GM23338 (cell line): ENCODE data around the gene COL4A2. TPM values are rescaled to one million over a fixed set of nuclear protein-coding genes. Genes with fewer than 3 reads are reported as not detected.

Experiments
- ATAC-seq: fragments of 200-7000 bp; cut with Tn5 transposase; 3 replicates; pipeline ENCODE4 v1.9.1; 2020
- DNase-seq: peaks from one replicate; pipeline ENCODE4 v3.0.0-alpha.2; 2015; ENCODE audit warnings: low spot score
- H2AFZ ChIP-seq: fragments of 200-600 bp; sonication (generic); 2 replicates; pipeline ENCODE4 v1.8.0; 2016; ENCODE audit warnings: antibody characterized with exemption, mild to moderate bottlenecking, moderate library complexity
- H3F3A ChIP-seq: fragments of 200-600 bp; sonication (generic); replicated peaks from 2 replicates; pipeline ENCODE4 v1.8.0; 2017; ENCODE audit warnings: antibody characterized with exemption, mixed run types, low read depth
- H3K27ac ChIP-seq: fragments of 200-600 bp; sonication (generic); 2 replicates; pipeline ENCODE4 v1.6.1; 2016; ENCODE audit warnings: low read depth
- H3K27me3 ChIP-seq: fragments of 200-600 bp; sonication (generic); 2 replicates; pipeline ENCODE4 v1.8.0; 2016; ENCODE audit warnings: mild to moderate bottlenecking, mixed run types, moderate library complexity; ENCODE audit not compliant: insufficient read depth
- H3K36me3 ChIP-seq: fragments of 200-600 bp; sonication (generic); 2 replicates; pipeline ENCODE4 v1.8.0; 2016; ENCODE audit warnings: mild to moderate bottlenecking; ENCODE audit not compliant: insufficient read depth
- H3K4me1 ChIP-seq: fragments of 200-600 bp; sonication (generic); 2 replicates; pipeline ENCODE4 v1.8.0; 2016; ENCODE audit warnings: mild to moderate bottlenecking, moderate library complexity; ENCODE audit not compliant: insufficient read depth
- H3K4me2 ChIP-seq: fragments of 200-600 bp; sonication (generic); 2 replicates; pipeline ENCODE4 v1.7.1; 2017; ENCODE audit warnings: mixed run types
- H3K4me3 ChIP-seq: fragments of 200-600 bp; sonication (generic); 2 replicates; pipeline ENCODE4 v1.6.1; 2016; ENCODE audit warnings: mixed run types
- H3K79me2 ChIP-seq: fragments of 200-600 bp; sonication (generic); replicated peaks from 2 replicates; pipeline ENCODE4 v1.8.0; 2017; ENCODE audit warnings: mild to moderate bottlenecking; ENCODE audit not compliant: insufficient read depth
- H3K9me2 ChIP-seq: fragments of 200-600 bp; sonication (generic); 2 replicates; pipeline ENCODE4 v1.8.0; 2017; ENCODE audit not compliant: insufficient read depth
- H4K20me1 ChIP-seq: fragments of 200-600 bp; sonication (generic); replicated peaks from 2 replicates; pipeline ENCODE4 v1.8.0; 2017; ENCODE audit warnings: mild to moderate bottlenecking; ENCODE audit not compliant: insufficient read depth
- H3K27ac Mint-ChIP-seq: 2 replicates; pipeline ENCODE4 v1.8.0; 2020; ENCODE audit warnings: inconsistent platforms, mild to moderate bottlenecking, moderate library complexity, mixed read lengths
- H3K27me3 Mint-ChIP-seq: 3 replicates; pipeline ENCODE4 v1.8.0; 2022; ENCODE audit warnings: low read depth, mild to moderate bottlenecking, moderate library complexity, mixed read lengths, inconsistent platforms; ENCODE audit not compliant: insufficient read depth, poor library complexity
- H3K36me3 Mint-ChIP-seq: 3 replicates; pipeline ENCODE4 v1.8.0; 2021; ENCODE audit warnings: low read depth, mild to moderate bottlenecking, inconsistent platforms, moderate library complexity, mixed read lengths
- H3K4me1 Mint-ChIP-seq: 3 replicates; pipeline ENCODE4 v1.8.0; 2020; ENCODE audit warnings: mild to moderate bottlenecking, inconsistent platforms, mixed read lengths
- H3K4me3 Mint-ChIP-seq: 3 replicates; pipeline ENCODE4 v1.8.0; 2021; ENCODE audit warnings: moderate library complexity, mild to moderate bottlenecking, inconsistent platforms, mixed read lengths
- H3K9me3 Mint-ChIP-seq: 3 replicates; pipeline ENCODE4 v1.8.0; 2020; ENCODE audit warnings: moderate library complexity, mild to moderate bottlenecking, inconsistent platforms, mixed read lengths
- CREB1 ChIP-seq: fragments of 250-450 bp; sonication (Bioruptor Pico); IDR thresholded peaks from 2 replicates; pipeline ENCODE4 v1.5.0; 2020; ENCODE audit warnings: low read depth, mild to moderate bottlenecking, moderate library complexity
- EZH2 ChIP-seq: fragments of 200-600 bp; sonication (generic); IDR thresholded peaks from one replicate; pipeline ENCODE4 v1.8.0; 2017; ENCODE audit warnings: antibody characterized with exemption, mild to moderate bottlenecking, low read depth; ENCODE audit not compliant: unreplicated experiment
- JUNB ChIP-seq: IDR thresholded peaks from one replicate; pipeline ENCODE4 v1.6.1; 2016; ENCODE audit warnings: antibody characterized with exemption; ENCODE audit not compliant: unreplicated experiment
- NANOG ChIP-seq: IDR thresholded peaks from 2 replicates; pipeline ENCODE4 v1.6.1; 2016; ENCODE audit warnings: antibody characterized with exemption, borderline replicate concordance
- POLR2AphosphoS5 ChIP-seq: IDR thresholded peaks from 2 replicates; pipeline ENCODE4 v1.6.1; 2016; ENCODE audit warnings: antibody characterized with exemption, low read depth
- STAT1 ChIP-seq: IDR thresholded peaks from one replicate; pipeline ENCODE4 v1.6.1; 2016; ENCODE audit warnings: antibody characterized with exemption; ENCODE audit not compliant: unreplicated experiment
- ZNF114 ChIP-seq: fragments of 250-450 bp; sonication (Bioruptor Pico); IDR thresholded peaks from 2 replicates; pipeline ENCODE4 v1.5.0; 2020; ENCODE audit warnings: mild to moderate bottlenecking, moderate library complexity
- ZNF331 ChIP-seq: fragments of 250-450 bp; sonication (Bioruptor Pico); IDR thresholded peaks from 2 replicates; pipeline ENCODE4 v1.5.0; 2020; ENCODE audit warnings: low read depth, mild to moderate bottlenecking, moderate library complexity
- polyA plus RNA-seq: library from polyadenylated mRNA; unstranded; fragments of >200 nt; fragmentation: Nextera tagmentation; extraction: Ambion mirVana; gene quantifications from 2 replicates; pipeline ENCODE4 v1.2.1, GENCODE V29; 2016
- total RNA-seq: library from RNA; depleted of rRNA; stranded (reverse); fragments of >200 nt; shearing (Covaris generic); gene quantifications from 2 replicates; pipeline ENCODE4 v1.2.3, GENCODE V29; 2014
- TF ChIP-seq, protein P1 (sequence below), 2 experiments: fragments of 200-600 bp in 1 of 2; sonication (generic) in 1 of 2; conservative IDR thresholded peaks; 2 replicates each; pipeline versions ENCODE4 v1.5.1 to v1.6.1; 2016 to 2017; ENCODE audit warnings: antibody characterized with exemption in 2 of 2, low read depth in 2 of 2, mild to moderate bottlenecking in 2 of 2, moderate library complexity in 1 of 2
- TF ChIP-seq, protein P2 (sequence below): IDR thresholded peaks from 2 replicates; pipeline ENCODE4 v1.6.1; 2016; ENCODE audit warnings: antibody characterized with exemption

The COL4A2 gene
- total and polyA plus RNA-seq, 2 experiments from 2014 or later, result 37.4 to 131 TPM

DNA sequence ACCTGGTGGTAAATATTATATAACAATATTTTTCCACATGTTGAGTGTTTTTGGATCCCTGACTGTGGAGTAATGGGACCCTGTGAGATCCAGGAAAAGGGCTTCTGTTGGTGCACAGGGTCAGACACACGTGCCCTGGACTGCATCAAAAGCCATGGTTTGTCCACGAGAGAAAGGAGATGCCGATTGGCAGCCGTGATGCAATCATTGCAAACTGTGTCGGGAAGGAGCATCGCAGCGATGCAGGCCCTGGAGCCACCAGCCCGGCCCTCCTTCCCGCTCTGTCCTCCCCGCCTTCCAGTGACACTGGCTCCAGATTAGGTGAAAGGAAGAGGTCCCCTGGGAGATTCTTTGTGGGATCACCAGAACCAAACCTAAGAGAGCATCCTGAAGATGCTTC lies 9.1 kb downstream of the COL4A2 start:
- Histone ChIP-seq H4K20me1 (peaks cover 5% of the 10 kb centered on the region), H3K4me1 (peaks cover 7% of the 10 kb centered on the region), H3K27ac (0 out of 2 replicates have a peak overlapping the region, but pooled peaks have one; percentile 45), H3K4me3 (no peak overlapping the region), H3K36me3 (peaks cover under 1% of the 10 kb centered on the region; the same call in 1 of the 2 replicates), H3K79me2 (peaks cover 50% of the 10 kb centered on the region), H3K27me3 (no peaks in the 10 kb centered on the region), H2AFZ (no peak overlapping the region), H3K4me2 (no peak overlapping the region), H3F3A (no peaks in the 10 kb centered on the region), H3K9me2 (no peaks in the 10 kb centered on the region)
- ATAC-seq, result no peak
- no peak for TF ChIP-seq NANOG
- TF ChIP-seq, protein P1, sequence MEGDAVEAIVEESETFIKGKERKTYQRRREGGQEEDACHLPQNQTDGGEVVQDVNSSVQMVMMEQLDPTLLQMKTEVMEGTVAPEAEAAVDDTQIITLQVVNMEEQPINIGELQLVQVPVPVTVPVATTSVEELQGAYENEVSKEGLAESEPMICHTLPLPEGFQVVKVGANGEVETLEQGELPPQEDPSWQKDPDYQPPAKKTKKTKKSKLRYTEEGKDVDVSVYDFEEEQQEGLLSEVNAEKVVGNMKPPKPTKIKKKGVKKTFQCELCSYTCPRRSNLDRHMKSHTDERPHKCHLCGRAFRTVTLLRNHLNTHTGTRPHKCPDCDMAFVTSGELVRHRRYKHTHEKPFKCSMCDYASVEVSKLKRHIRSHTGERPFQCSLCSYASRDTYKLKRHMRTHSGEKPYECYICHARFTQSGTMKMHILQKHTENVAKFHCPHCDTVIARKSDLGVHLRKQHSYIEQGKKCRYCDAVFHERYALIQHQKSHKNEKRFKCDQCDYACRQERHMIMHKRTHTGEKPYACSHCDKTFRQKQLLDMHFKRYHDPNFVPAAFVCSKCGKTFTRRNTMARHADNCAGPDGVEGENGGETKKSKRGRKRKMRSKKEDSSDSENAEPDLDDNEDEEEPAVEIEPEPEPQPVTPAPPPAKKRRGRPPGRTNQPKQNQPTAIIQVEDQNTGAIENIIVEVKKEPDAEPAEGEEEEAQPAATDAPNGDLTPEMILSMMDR (conservative IDR thresholded peaks at IDR 0.05; ENCODE audit: low read depth in 2 of 2), result no peak
- no peak for TF ChIP-seq CREB1 (CRISPR knock-in tag)
- TF ChIP-seq JUNB, result no peak
- Mint-ChIP-seq H3K27me3 (peaks cover 13% of the 10 kb centered on the region), H3K4me1 (peaks cover 29% of the 10 kb centered on the region), H3K36me3 (peaks cover 6% of the 10 kb centered on the region), H3K4me3 (no peak overlapping the region), H3K27ac (no peak overlapping the region), H3K9me3 (no peaks in the 10 kb centered on the region)
- no peak for DNase-seq

DNA sequence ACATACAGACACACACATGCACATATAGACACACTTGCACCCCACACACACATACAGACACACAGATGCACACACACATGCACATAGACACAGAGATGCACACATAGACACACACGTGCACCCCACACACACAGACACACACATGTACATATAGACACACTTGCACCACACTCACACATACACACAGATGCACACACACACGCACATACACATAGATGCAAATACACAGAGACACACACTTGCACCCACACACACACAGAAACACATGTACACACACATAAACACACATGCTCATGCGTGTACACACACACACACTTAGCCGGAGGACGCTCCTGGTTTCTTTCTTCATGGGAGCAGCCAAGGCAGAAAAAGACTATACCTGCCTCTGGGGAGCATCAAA lies 10.0 kb downstream of the COL4A2 start:
- H3K27ac ChIP-seq, result no peak overlapping the region
- DNase-seq, result no peak
- H3K4me3 ChIP-seq, result no peak overlapping the region
- H3K36me3 ChIP-seq, result no peaks in the 10 kb centered on the region; the same call in 1 of the 2 replicates
- H3K4me1 ChIP-seq, result peaks cover 7% of the 10 kb centered on the region
- no peaks in the 10 kb centered on the region for H3K27me3 ChIP-seq
- peaks cover 50% of the 10 kb centered on the region for H3K79me2 ChIP-seq
- no peaks in the 10 kb centered on the region for H3K9me2 ChIP-seq
- H3K4me1 Mint-ChIP-seq, result peaks cover 25% of the 10 kb centered on the region
- no peak for TF ChIP-seq CREB1 (CRISPR knock-in tag)
- no peak for TF ChIP-seq ZNF114
- TF ChIP-seq POLR2AphosphoS5, result no peak
- no peak for TF ChIP-seq STAT1
- TF ChIP-seq, protein P2, sequence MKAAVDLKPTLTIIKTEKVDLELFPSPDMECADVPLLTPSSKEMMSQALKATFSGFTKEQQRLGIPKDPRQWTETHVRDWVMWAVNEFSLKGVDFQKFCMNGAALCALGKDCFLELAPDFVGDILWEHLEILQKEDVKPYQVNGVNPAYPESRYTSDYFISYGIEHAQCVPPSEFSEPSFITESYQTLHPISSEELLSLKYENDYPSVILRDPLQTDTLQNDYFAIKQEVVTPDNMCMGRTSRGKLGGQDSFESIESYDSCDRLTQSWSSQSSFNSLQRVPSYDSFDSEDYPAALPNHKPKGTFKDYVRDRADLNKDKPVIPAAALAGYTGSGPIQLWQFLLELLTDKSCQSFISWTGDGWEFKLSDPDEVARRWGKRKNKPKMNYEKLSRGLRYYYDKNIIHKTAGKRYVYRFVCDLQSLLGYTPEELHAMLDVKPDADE, result no peak
- no peak for TF ChIP-seq ZNF331
- TF ChIP-seq NANOG, result no peak
- TF ChIP-seq EZH2, result no peak
- peaks cover 4% of the 10 kb centered on the region; the same call in 2 of the 3 replicates for H3K9me3 Mint-ChIP-seq
- peaks cover 2% of the 10 kb centered on the region for H4K20me1 ChIP-seq
- no peak overlapping the region for H3K4me2 ChIP-seq
- peaks cover 15% of the 10 kb centered on the region for H3K36me3 Mint-ChIP-seq
- peaks cover 13% of the 10 kb centered on the region for H3K27me3 Mint-ChIP-seq
- H3F3A ChIP-seq, result no peaks in the 10 kb centered on the region
- no peak overlapping the region for H2AFZ ChIP-seq
- ATAC-seq, result no peak
- H3K4me3 Mint-ChIP-seq, result no peak overlapping the region
- no peak overlapping the region for H3K27ac Mint-ChIP-seq
